Loucy (cell line): ENCODE measurements around the gene ETV3.

ENCODE experiments used
- H2AFZ ChIP-seq: fragments of 200-600 bp; sonication (generic); 2 replicates; pipeline ENCODE4 v1.6.0; 2016; ENCODE audit warnings: antibody characterized with exemption, mild to moderate bottlenecking, low read length, moderate library complexity
- H3F3A ChIP-seq: fragments of 200-600 bp; 2 replicates; pipeline ENCODE4 v1.6.0; 2016; ENCODE audit warnings: antibody characterized with exemption, low read depth, mild to moderate bottlenecking
- H3K27me3 ChIP-seq: fragments of 200-600 bp; sonication (generic); 2 replicates; pipeline ENCODE4 v1.6.1; 2014; ENCODE audit warnings: low read length, mild to moderate bottlenecking; ENCODE audit not compliant: insufficient read depth, poor library complexity, severe bottlenecking
- H3K36me3 ChIP-seq: fragments of 200-600 bp; sonication (generic); 2 replicates; pipeline ENCODE4 v1.6.1; 2016; ENCODE audit warnings: low read length; ENCODE audit not compliant: insufficient read depth
- H3K4me1 ChIP-seq: fragments of 200-600 bp; sonication (generic); 2 replicates; pipeline ENCODE4 v1.5.1; 2014; ENCODE audit warnings: low read length, mild to moderate bottlenecking; ENCODE audit not compliant: insufficient read depth, poor library complexity, severe bottlenecking
- H3K4me2 ChIP-seq: fragments of 200-600 bp; sonication (generic); 2 replicates; pipeline ENCODE4 v1.6.0; 2014; ENCODE audit warnings: antibody characterized with exemption, low read length, low read depth, mild to moderate bottlenecking; ENCODE audit not compliant: poor library complexity, severe bottlenecking
- H3K4me3 ChIP-seq: fragments of 200-600 bp; sonication (generic); 2 replicates; pipeline ENCODE4 v1.5.1; 2014; ENCODE audit warnings: low read length, mild to moderate bottlenecking, mixed read lengths; ENCODE audit not compliant: poor library complexity, severe bottlenecking
- H3K79me2 ChIP-seq: fragments of 200-600 bp; sonication (generic); 2 replicates; pipeline ENCODE4 v1.6.1; 2014; ENCODE audit warnings: low read length; ENCODE audit not compliant: insufficient read depth
- H3K9ac ChIP-seq: fragments of 200-600 bp; sonication (generic); 2 replicates; pipeline ENCODE4 v1.6.0; 2014; ENCODE audit warnings: mild to moderate bottlenecking, low read depth, low read length, moderate library complexity; ENCODE audit not compliant: poor library complexity, severe bottlenecking
- H3K9me2 ChIP-seq: fragments of 200-600 bp; sonication (generic); replicated peaks from 2 replicates; pipeline ENCODE4 v1.6.1; 2016; ENCODE audit warnings: low read depth, low read length, mixed read lengths
- H3K9me3 ChIP-seq: fragments of 200-600 bp; sonication (generic); 2 replicates; pipeline ENCODE4 v1.6.1; 2014; ENCODE audit warnings: mild to moderate bottlenecking, antibody characterized with exemption, low read length, low read depth; ENCODE audit not compliant: insufficient read depth
- H4K20me1 ChIP-seq: fragments of 200-600 bp; sonication (generic); 2 replicates; pipeline ENCODE4 v1.6.0; 2014; ENCODE audit warnings: antibody characterized with exemption, low read length, mild to moderate bottlenecking; ENCODE audit not compliant: insufficient read depth, poor library complexity, severe bottlenecking
- EZH2phosphoT487 ChIP-seq: fragments of 200-600 bp; IDR thresholded peaks from 2 replicates; pipeline ENCODE4 v1.6.1; 2018; ENCODE audit warnings: antibody characterized with exemption, mild to moderate bottlenecking, moderate library complexity, borderline replicate concordance
- TF ChIP-seq, protein P1 (sequence below): fragments of 200-600 bp; sonication (generic); conservative IDR thresholded peaks from 2 replicates; pipeline ENCODE4 v1.5.1; 2014; ENCODE audit warnings: mild to moderate bottlenecking, antibody characterized with exemption, low read length

The ETV3 gene

DNA sequence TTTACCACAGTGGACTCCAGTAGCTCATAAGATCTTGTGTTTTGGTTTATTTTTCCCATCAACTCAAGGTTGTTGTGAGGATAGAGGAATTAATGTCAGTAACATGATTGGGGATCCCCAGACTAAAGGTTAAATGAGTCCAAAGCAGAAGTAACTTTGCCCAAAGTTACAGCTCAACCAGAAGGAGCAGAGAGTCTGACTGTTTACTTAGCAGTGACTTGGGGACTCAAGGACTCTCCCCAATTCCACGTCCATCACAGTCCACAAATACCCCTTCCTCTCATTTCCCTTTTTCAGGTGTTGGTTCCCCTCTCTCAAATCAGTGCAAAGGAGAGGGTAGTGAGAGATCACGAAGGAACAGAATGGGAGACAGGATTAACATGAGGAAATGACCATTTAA is 4.0 kb upstream of the ETV3 start:
- H3K9me3 ChIP-seq = no peaks in the 10 kb centered on the region
- peaks cover 22% of the 10 kb centered on the region for H3K27me3 ChIP-seq
- peaks cover 8% of the 10 kb centered on the region for H3K79me2 ChIP-seq
- H2AFZ ChIP-seq = no peak overlapping the region
- H3K4me1 ChIP-seq = peaks cover 8% of the 10 kb centered on the region
- no peaks in the 10 kb centered on the region for H3K9me2 ChIP-seq
- H3F3A ChIP-seq = no peaks in the 10 kb centered on the region
- no peak overlapping the region for H3K9ac ChIP-seq
- peaks cover 9% of the 10 kb centered on the region for H4K20me1 ChIP-seq
- H3K4me2 ChIP-seq = no peak overlapping the region
- H3K4me3 ChIP-seq = no peak overlapping the region
- no peaks in the 10 kb centered on the region for H3K36me3 ChIP-seq
- TF ChIP-seq, protein P1, sequence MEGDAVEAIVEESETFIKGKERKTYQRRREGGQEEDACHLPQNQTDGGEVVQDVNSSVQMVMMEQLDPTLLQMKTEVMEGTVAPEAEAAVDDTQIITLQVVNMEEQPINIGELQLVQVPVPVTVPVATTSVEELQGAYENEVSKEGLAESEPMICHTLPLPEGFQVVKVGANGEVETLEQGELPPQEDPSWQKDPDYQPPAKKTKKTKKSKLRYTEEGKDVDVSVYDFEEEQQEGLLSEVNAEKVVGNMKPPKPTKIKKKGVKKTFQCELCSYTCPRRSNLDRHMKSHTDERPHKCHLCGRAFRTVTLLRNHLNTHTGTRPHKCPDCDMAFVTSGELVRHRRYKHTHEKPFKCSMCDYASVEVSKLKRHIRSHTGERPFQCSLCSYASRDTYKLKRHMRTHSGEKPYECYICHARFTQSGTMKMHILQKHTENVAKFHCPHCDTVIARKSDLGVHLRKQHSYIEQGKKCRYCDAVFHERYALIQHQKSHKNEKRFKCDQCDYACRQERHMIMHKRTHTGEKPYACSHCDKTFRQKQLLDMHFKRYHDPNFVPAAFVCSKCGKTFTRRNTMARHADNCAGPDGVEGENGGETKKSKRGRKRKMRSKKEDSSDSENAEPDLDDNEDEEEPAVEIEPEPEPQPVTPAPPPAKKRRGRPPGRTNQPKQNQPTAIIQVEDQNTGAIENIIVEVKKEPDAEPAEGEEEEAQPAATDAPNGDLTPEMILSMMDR = no peak
- TF ChIP-seq EZH2phosphoT487 = no peak

DNA sequence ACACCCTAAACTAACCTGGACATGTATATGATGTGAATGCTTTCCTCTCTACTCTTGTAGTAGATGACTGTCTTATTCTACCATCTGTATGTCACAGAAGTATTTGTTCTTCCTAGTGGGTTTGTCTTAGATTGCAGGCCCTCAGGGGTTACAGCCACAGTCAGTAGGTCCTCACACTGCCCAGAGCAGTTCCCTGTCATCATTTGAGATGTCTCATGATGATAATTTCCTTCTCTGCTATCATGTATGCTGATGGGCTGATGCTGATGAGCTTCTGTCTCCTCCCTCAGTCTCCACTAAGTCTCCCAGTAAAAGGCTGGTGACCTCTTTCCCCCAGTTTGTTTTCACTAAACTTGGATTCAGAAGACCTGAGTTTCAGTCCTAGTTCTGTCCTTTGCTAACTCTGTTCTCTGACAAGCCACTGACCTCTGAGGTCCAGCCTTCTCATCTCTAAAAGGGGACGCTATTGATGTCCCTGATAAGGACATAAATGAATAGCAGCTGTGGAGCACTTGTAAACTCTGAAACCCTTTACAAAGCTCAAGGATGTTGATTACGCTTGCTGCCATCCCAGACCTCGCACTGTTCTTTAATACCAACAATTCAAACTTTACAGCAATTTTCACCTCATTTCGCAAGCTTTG is 3.1 kb upstream of the ETV3 start:
- no peak overlapping the region for H3K9ac ChIP-seq
- peaks cover 17% of the 10 kb centered on the region for H3K79me2 ChIP-seq
- no peak overlapping the region for H3K4me3 ChIP-seq
- no peaks in the 10 kb centered on the region for H3K36me3 ChIP-seq
- H3F3A ChIP-seq = no peaks in the 10 kb centered on the region
- H3K9me3 ChIP-seq = no peaks in the 10 kb centered on the region
- peaks cover 22% of the 10 kb centered on the region for H3K27me3 ChIP-seq
- no peaks in the 10 kb centered on the region for H3K9me2 ChIP-seq
- TF ChIP-seq, protein P1 = no peak
- no peak for TF ChIP-seq EZH2phosphoT487
- H2AFZ ChIP-seq = no peak overlapping the region
- peaks cover 18% of the 10 kb centered on the region for H4K20me1 ChIP-seq
- H3K4me2 ChIP-seq = no peak overlapping the region
- H3K4me1 ChIP-seq = peaks cover 16% of the 10 kb centered on the region

DNA sequence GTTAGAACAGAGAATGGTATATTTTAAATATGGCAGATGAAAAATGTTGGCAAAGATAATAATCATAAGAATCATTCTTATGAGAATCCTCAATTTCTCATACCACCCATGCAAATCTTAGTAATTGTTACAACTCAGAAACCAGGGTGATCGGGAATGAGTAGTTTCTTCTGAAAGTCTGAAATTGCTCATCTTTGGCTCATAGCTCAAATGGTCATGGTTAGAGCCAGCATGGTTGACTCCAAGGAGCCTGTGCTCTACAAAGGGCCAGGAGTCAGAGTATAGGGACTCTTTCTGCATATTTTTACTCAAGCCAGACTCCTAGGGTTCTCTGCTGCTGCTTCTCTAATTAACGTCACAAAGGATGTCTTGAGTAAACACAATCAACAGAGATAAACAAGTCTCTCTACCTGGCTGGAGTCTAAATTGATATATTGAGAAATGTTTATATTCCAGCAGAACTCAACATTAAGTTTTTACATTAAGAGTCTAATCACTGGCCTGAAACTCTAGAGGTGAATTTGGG is 1.9 kb upstream of the ETV3 start:
- TF ChIP-seq EZH2phosphoT487 = no peak
- TF ChIP-seq, protein P1 = no peak
- Histone ChIP-seq H3K4me1 (peaks cover 28% of the 10 kb centered on the region), H3K9ac (no peak overlapping the region), H3K27me3 (peaks cover 22% of the 10 kb centered on the region), H3K4me2 (no peak overlapping the region), H3K9me3 (no peaks in the 10 kb centered on the region), H2AFZ (no peak overlapping the region), H3K36me3 (peaks cover 2% of the 10 kb centered on the region; the same call in 1 of the 2 replicates), H3K9me2 (no peaks in the 10 kb centered on the region), H3F3A (no peaks in the 10 kb centered on the region), H3K79me2 (peaks cover 29% of the 10 kb centered on the region), H3K4me3 (no peak overlapping the region), H4K20me1 (peaks cover 29% of the 10 kb centered on the region)
